H9 (cell line): ENCODE data around the gene ANXA1. TPM values are rescaled to one million over a fixed set of nuclear protein-coding genes. Genes with fewer than 3 reads are reported as not detected.

Experiments
- DNase-seq: peaks from one replicate; pipeline ENCODE4 v3.0.0-alpha.2; 2017
- H2AFZ ChIP-seq: one replicate; pipeline ENCODE4 v1.6.1; 2013; ENCODE audit warnings: mild to moderate bottlenecking, low read length, control low read depth, moderate library complexity
- H2AK5ac ChIP-seq: 2 replicates; pipeline ENCODE4 v1.6.1; 2013; ENCODE audit warnings: low read length, control low read depth, mixed read lengths; ENCODE audit not compliant: insufficient read length
- H2BK120ac ChIP-seq: one replicate; pipeline ENCODE4 v1.6.1; 2013; ENCODE audit warnings: low read depth, mild to moderate bottlenecking, low read length, control low read depth, inconsistent platforms; ENCODE audit not compliant: poor library complexity, severe bottlenecking
- H2BK12ac ChIP-seq: 2 replicates; pipeline ENCODE4 v1.6.1; 2013; ENCODE audit warnings: low read length, control low read depth, mixed read lengths, low read depth; ENCODE audit not compliant: insufficient read length
- H2BK15ac ChIP-seq: 2 replicates; pipeline ENCODE4 v1.6.1; 2013; ENCODE audit warnings: low read depth, low read length, control low read depth
- H2BK20ac ChIP-seq: one replicate; pipeline ENCODE4 v1.6.1; 2013; ENCODE audit warnings: low read depth, mild to moderate bottlenecking, low read length, control low read depth, inconsistent platforms; ENCODE audit not compliant: poor library complexity, severe bottlenecking
- H2BK5ac ChIP-seq: 2 replicates; pipeline ENCODE4 v1.6.1; 2013; ENCODE audit warnings: low read length, control low read depth, mixed read lengths; ENCODE audit not compliant: insufficient read length
- H3K14ac ChIP-seq: 2 replicates; pipeline ENCODE4 v1.6.1; 2013; ENCODE audit warnings: low read length, control low read depth; ENCODE audit not compliant: insufficient read depth
- H3K18ac ChIP-seq: 2 replicates; pipeline ENCODE4 v1.6.1; 2013; ENCODE audit warnings: low read depth, mild to moderate bottlenecking, mixed read lengths, low read length, control low read depth; ENCODE audit not compliant: insufficient read length
- H3K23ac ChIP-seq: 2 replicates; pipeline ENCODE4 v1.6.1; 2013; ENCODE audit warnings: low read length, control low read depth, mixed read lengths, low read depth; ENCODE audit not compliant: insufficient read length
- H3K23me2 ChIP-seq: 2 replicates; pipeline ENCODE4 v1.6.1; 2013; ENCODE audit warnings: low read depth, mild to moderate bottlenecking, mixed read lengths, low read length, control low read depth; ENCODE audit not compliant: insufficient read length, poor library complexity, severe bottlenecking
- H3K27ac ChIP-seq: 2 replicates; pipeline ENCODE4 v1.5.1; 2013; ENCODE audit warnings: low read length, control low read depth, mixed read lengths, low read depth; ENCODE audit not compliant: insufficient read length
- H3K27me3 ChIP-seq: 2 replicates; pipeline ENCODE4 v1.6.1; 2013; ENCODE audit warnings: low read length, control low read depth, inconsistent platforms; ENCODE audit not compliant: insufficient read depth
- H3K4ac ChIP-seq: 2 replicates; pipeline ENCODE4 v1.6.1; 2013; ENCODE audit warnings: low read depth, mild to moderate bottlenecking, control low read depth, inconsistent platforms, low read length, moderate library complexity
- H3K4me1 ChIP-seq: 2 replicates; pipeline ENCODE4 v1.6.1; 2013; ENCODE audit warnings: low read length, control low read depth, inconsistent platforms; ENCODE audit not compliant: insufficient read depth
- H3K4me2 ChIP-seq: 2 replicates; pipeline ENCODE4 v1.6.1; 2013; ENCODE audit warnings: low read length, control low read depth, mixed read lengths; ENCODE audit not compliant: insufficient read length, insufficient read depth
- H3K56ac ChIP-seq: 2 replicates; pipeline ENCODE4 v1.6.1; 2013; ENCODE audit warnings: low read depth, mild to moderate bottlenecking, mixed read lengths, low read length, control low read depth; ENCODE audit not compliant: insufficient read length
- H3K79me1 ChIP-seq: 2 replicates; pipeline ENCODE4 v1.6.1; 2013; ENCODE audit warnings: low read depth, mild to moderate bottlenecking, moderate library complexity, low read length, control low read depth, inconsistent platforms; ENCODE audit not compliant: insufficient read depth, poor library complexity, severe bottlenecking
- H3K79me2 ChIP-seq: 2 replicates; pipeline ENCODE4 v1.6.1; 2013; ENCODE audit warnings: low read length, control low read depth, inconsistent platforms; ENCODE audit not compliant: insufficient read depth
- H3K9ac ChIP-seq: 2 replicates; pipeline ENCODE4 v1.6.1; 2013; ENCODE audit warnings: low read length, control low read depth, mixed read lengths; ENCODE audit not compliant: insufficient read length; ENCODE audit errors: extremely low read depth
- H3K9me3 ChIP-seq: one replicate; pipeline ENCODE4 v1.6.1; 2013; ENCODE audit warnings: low read depth, low read length, inconsistent platforms; ENCODE audit not compliant: control insufficient read depth
- H3T11ph ChIP-seq: one replicate; pipeline ENCODE4 v1.6.1; 2013; ENCODE audit warnings: mild to moderate bottlenecking, low read length, control low read depth, inconsistent platforms
- H4K20me1 ChIP-seq: one replicate; pipeline ENCODE4 v1.6.1; 2013; ENCODE audit not compliant: control insufficient read depth, insufficient read length, insufficient read depth
- H4K5ac ChIP-seq: 2 replicates; pipeline ENCODE4 v1.6.1; 2013; ENCODE audit warnings: low read depth, mild to moderate bottlenecking, mixed read lengths, low read length, control low read depth; ENCODE audit not compliant: insufficient read length
- H4K8ac ChIP-seq: replicated peaks from 2 replicates; pipeline ENCODE4 v1.6.1; 2013; ENCODE audit warnings: low read length, control low read depth, mixed read lengths, low read depth; ENCODE audit not compliant: insufficient read length
- H4K91ac ChIP-seq: 2 replicates; pipeline ENCODE4 v1.6.1; 2013; ENCODE audit warnings: low read depth, mild to moderate bottlenecking, moderate library complexity, mixed read lengths, low read length, control low read depth; ENCODE audit not compliant: insufficient read length
- H3K27ac Mint-ChIP-seq, 3 experiments: 2 replicates in 2 of 3; 3 replicates in 1 of 3; pipeline ENCODE4 v1.8.0; 2020 to 2021; ENCODE audit warnings: mixed read lengths in 3 of 3, mild to moderate bottlenecking in 1 of 3, moderate library complexity in 1 of 3
- H3K27me3 Mint-ChIP-seq: 2 replicates; pipeline ENCODE4 v1.8.0; 2021; ENCODE audit warnings: low read depth, mild to moderate bottlenecking, moderate library complexity, mixed read lengths
- H3K36me3 Mint-ChIP-seq, 3 experiments: 2 replicates in 2 of 3; 3 replicates in 1 of 3; pipeline ENCODE4 v1.8.0; 2020 to 2021; ENCODE audit warnings: low read depth in 3 of 3, mixed read lengths in 3 of 3; ENCODE audit not compliant: insufficient read depth in 1 of 3
- H3K4me1 Mint-ChIP-seq, 2 experiments: 2 replicates each; pipeline ENCODE4 v1.8.0; 2020; ENCODE audit warnings: mixed read lengths in 2 of 2
- H3K4me3 Mint-ChIP-seq, 2 experiments: 2 replicates in 1 of 2; 3 replicates in 1 of 2; pipeline ENCODE4 v1.8.0; 2020 to 2021; ENCODE audit warnings: mild to moderate bottlenecking in 2 of 2, mixed read lengths in 2 of 2, moderate library complexity in 1 of 2
- H3K9me3 Mint-ChIP-seq, 2 experiments: 2 replicates in 1 of 2; 3 replicates in 1 of 2; pipeline ENCODE4 v1.8.0; 2020; ENCODE audit warnings: mild to moderate bottlenecking in 2 of 2, mixed read lengths in 2 of 2, moderate library complexity in 1 of 2
- total RNA-seq: library from RNA; stranded (reverse); gene quantifications from 2 replicates; pipeline ENCODE4 v1.2.1, GENCODE V29; 2021
- TF ChIP-seq, protein P1 (sequence below): fragments of 200-600 bp; sonication (generic); conservative IDR thresholded peaks from 3 replicates; pipeline ENCODE4 v1.8.0; 2021; ENCODE audit warnings: antibody characterized with exemption, mild to moderate bottlenecking

ANXA1 gene
- total RNA-seq, 1 experiment from 2014 or later = 3.5 TPM

DNA sequence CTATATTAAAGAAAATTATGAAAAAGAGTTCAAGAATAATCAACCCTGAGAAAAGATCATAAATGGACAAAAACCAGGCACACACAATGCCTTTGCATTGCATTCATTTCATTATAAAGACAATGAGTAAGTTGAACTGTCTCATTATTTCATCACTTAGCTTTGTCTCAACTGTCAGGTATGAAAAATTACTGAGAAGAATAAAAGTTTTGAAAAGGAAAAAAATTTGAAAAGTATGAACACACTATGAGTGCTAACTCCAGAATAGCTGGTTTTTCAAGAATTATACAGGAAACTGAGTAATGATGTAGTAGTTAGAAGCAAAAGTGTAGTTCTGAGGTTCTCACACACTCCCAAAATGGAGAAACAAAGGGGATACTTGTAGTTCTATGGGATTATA lies 16.3 kb upstream of the ANXA1 start:
- H3K18ac ChIP-seq = no peak overlapping the region
- no peaks in the 10 kb centered on the region for H3K27me3 Mint-ChIP-seq
- H3K4me3 Mint-ChIP-seq = no peak overlapping the region
- H4K8ac ChIP-seq = no peak overlapping the region
- H3K9ac ChIP-seq = no peak overlapping the region
- TF ChIP-seq, protein P1, sequence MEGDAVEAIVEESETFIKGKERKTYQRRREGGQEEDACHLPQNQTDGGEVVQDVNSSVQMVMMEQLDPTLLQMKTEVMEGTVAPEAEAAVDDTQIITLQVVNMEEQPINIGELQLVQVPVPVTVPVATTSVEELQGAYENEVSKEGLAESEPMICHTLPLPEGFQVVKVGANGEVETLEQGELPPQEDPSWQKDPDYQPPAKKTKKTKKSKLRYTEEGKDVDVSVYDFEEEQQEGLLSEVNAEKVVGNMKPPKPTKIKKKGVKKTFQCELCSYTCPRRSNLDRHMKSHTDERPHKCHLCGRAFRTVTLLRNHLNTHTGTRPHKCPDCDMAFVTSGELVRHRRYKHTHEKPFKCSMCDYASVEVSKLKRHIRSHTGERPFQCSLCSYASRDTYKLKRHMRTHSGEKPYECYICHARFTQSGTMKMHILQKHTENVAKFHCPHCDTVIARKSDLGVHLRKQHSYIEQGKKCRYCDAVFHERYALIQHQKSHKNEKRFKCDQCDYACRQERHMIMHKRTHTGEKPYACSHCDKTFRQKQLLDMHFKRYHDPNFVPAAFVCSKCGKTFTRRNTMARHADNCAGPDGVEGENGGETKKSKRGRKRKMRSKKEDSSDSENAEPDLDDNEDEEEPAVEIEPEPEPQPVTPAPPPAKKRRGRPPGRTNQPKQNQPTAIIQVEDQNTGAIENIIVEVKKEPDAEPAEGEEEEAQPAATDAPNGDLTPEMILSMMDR = no peak
- no peak overlapping the region for H4K91ac ChIP-seq
- H2BK12ac ChIP-seq = no peak overlapping the region
- no peak overlapping the region for H2AK5ac ChIP-seq
- no peaks in the 10 kb centered on the region for H3K23me2 ChIP-seq
- H3K14ac ChIP-seq = no peak overlapping the region
- no peak overlapping the region for H3K4me2 ChIP-seq
- H3K4me1 ChIP-seq = no peaks in the 10 kb centered on the region
- H2BK5ac ChIP-seq = no peak overlapping the region
- H3K79me1 ChIP-seq = no peaks in the 10 kb centered on the region
- H3T11ph ChIP-seq = no peak overlapping the region
- H3K9me3 ChIP-seq = no peaks in the 10 kb centered on the region
- no peak overlapping the region for H3K27ac Mint-ChIP-seq
- no peak overlapping the region for H2AFZ ChIP-seq
- no peaks in the 10 kb centered on the region for H3K27me3 ChIP-seq
- no peak overlapping the region for H2BK120ac ChIP-seq
- no peaks in the 10 kb centered on the region for H3K79me2 ChIP-seq
- H2BK20ac ChIP-seq = no peak overlapping the region
- no peak overlapping the region for H3K23ac ChIP-seq
- no peak overlapping the region for H2BK15ac ChIP-seq
- no peak overlapping the region for H3K4ac ChIP-seq
- H3K4me1 Mint-ChIP-seq = peaks cover 10 to 17% of the 10 kb centered on the region in 2 experiments
- no peak overlapping the region for H4K5ac ChIP-seq
- no peak overlapping the region for H3K27ac ChIP-seq
- H3K36me3 Mint-ChIP-seq = no peaks in the 10 kb centered on the region
- no peaks in the 10 kb centered on the region for H3K9me3 Mint-ChIP-seq
- H3K56ac ChIP-seq = no peak overlapping the region
- no peaks in the 10 kb centered on the region for H4K20me1 ChIP-seq
- DNase-seq = no peak
